H1 (cell line): ENCODE data around the gene COL6A2. TPM values are rescaled to one million over a fixed set of nuclear protein-coding genes. Genes with fewer than 3 reads are reported as not detected.
A peak's percentile ranks its signal among the peaks of the same experiment; 100 is the strongest.

Experiments used
- CTCF ChIA-PET: fragments of 300-600 bp; sonication (Branson Sonifier 250); formaldehyde crosslinking; loops from one replicate; lab custom pipeline; 2021; ENCODE audit not compliant: partially characterized antibody; lab: Charles Lee
- POLR2A ChIA-PET: fragments of 300-600 bp; sonication (Branson Sonifier 250); formaldehyde crosslinking; loops from one replicate; lab custom pipeline; 2021; ENCODE audit warnings: inconsistent platforms; ENCODE audit not compliant: partially characterized antibody; lab: Charles Lee
- DNase-seq, 2 experiments: peaks; one replicate each; pipeline versions ENCODE4 v3.0.0 to v3.0.0-alpha.2; 2010 to 2022; ENCODE audit warnings: low spot score in 2 of 2, low read depth in 1 of 2, mixed read lengths in 1 of 2
- FAIRE-seq: peaks from 2 replicates; lab custom pipeline; 2011; peaks lifted over from hg19 to GRCh38; lab: Jason Lieb, UNC
- H2AFZ ChIP-seq: 2 replicates; pipeline ENCODE4 v1.8.1; 2012; ENCODE audit warnings: low read length, inconsistent platforms
- H2AK5ac ChIP-seq: 2 replicates; pipeline ENCODE4 v1.6.1; 2013; ENCODE audit warnings: low read depth, low read length
- H2BK120ac ChIP-seq: replicated peaks from 2 replicates; pipeline ENCODE3; 2013; ENCODE audit warnings: low read depth, low read length, inconsistent platforms
- H2BK12ac ChIP-seq: 2 replicates; pipeline ENCODE4 v1.6.1; 2013; ENCODE audit warnings: low read depth, low read length
- H2BK15ac ChIP-seq: 2 replicates; pipeline ENCODE4 v1.6.1; 2013; ENCODE audit warnings: low read length
- H2BK20ac ChIP-seq: 2 replicates; pipeline ENCODE4 v1.6.1; 2013; ENCODE audit warnings: low read length
- H2BK5ac ChIP-seq: 2 replicates; pipeline ENCODE4 v1.6.1; 2013; ENCODE audit warnings: low read depth, low read length
- H3K14ac ChIP-seq: 2 replicates; pipeline ENCODE4 v1.6.1; 2013; ENCODE audit warnings: inconsistent platforms; ENCODE audit not compliant: insufficient read length
- H3K18ac ChIP-seq: 2 replicates; pipeline ENCODE4 v1.6.1; 2013; ENCODE audit warnings: low read length; ENCODE audit errors: extremely low read depth
- H3K23ac ChIP-seq: 2 replicates; pipeline ENCODE4 v1.6.1; 2013; ENCODE audit warnings: inconsistent platforms; ENCODE audit not compliant: insufficient read length
- H3K23me2 ChIP-seq: 2 replicates; pipeline ENCODE4 v1.6.1; 2013; ENCODE audit warnings: low read depth, low read length
- H3K27ac ChIP-seq: 2 replicates; pipeline ENCODE4 v1.6.1; 2011; ENCODE audit warnings: low read depth, low read length, inconsistent platforms
- H3K27me3 ChIP-seq, 4 experiments: replicated peaks in 1 of 4; 1 replicate in 1 of 4; 2 replicates in 3 of 4; pipeline versions ENCODE4 v1.6.1 to v1.8.1; 2011 to 2013; ENCODE audit warnings: low read length in 3 of 4, mild to moderate bottlenecking in 3 of 4, inconsistent platforms in 2 of 4, mixed read lengths in 2 of 4, moderate library complexity in 1 of 4; ENCODE audit not compliant: control insufficient read depth in 3 of 4, insufficient read depth in 3 of 4; ENCODE audit errors: extremely low read depth in 1 of 4
- H3K36me3 ChIP-seq, 4 experiments: 2 replicates each; pipeline versions ENCODE4 v1.6.1 to v1.8.1; 2011 to 2013; ENCODE audit warnings: mild to moderate bottlenecking in 4 of 4, low read length in 3 of 4, moderate library complexity in 2 of 4, control low read depth in 1 of 4, inconsistent platforms in 1 of 4; ENCODE audit not compliant: insufficient read depth in 4 of 4, control insufficient read depth in 2 of 4
- H3K4ac ChIP-seq: replicated peaks from 2 replicates; pipeline ENCODE3; 2013; ENCODE audit warnings: low read length, low read depth, mixed read lengths, inconsistent platforms; ENCODE audit not compliant: insufficient read length
- H3K4me1 ChIP-seq, 4 experiments: replicated peaks in 1 of 4; 1 replicate in 1 of 4; 2 replicates in 3 of 4; pipeline versions ENCODE4 v1.6.1 to v1.8.1; 2011 to 2013; ENCODE audit warnings: low read length in 3 of 4, inconsistent platforms in 2 of 4, mixed read lengths in 1 of 4; ENCODE audit not compliant: insufficient read depth in 4 of 4, control insufficient read depth in 3 of 4
- H3K4me2 ChIP-seq, 2 experiments: 2 replicates each; pipeline versions ENCODE4 v1.6.1 to v1.8.1; 2011 to 2013; ENCODE audit warnings: low read depth in 2 of 2, low read length in 2 of 2, control low read depth in 1 of 2, inconsistent platforms in 1 of 2, mild to moderate bottlenecking in 1 of 2; ENCODE audit not compliant: insufficient read depth in 1 of 2
- H3K4me3 ChIP-seq, 4 experiments: fragments of 200-600, 300-600 bp in 1 of 4; sonication (generic), shearing (Covaris generic), sonication (Bioruptor Twin) in 1 of 4; 2 replicates each; pipeline versions ENCODE4 v1.5.1 to v1.8.1; 2011 to 2016; ENCODE audit warnings: low read length in 4 of 4, low read depth in 3 of 4, control low read depth in 2 of 4, inconsistent platforms in 2 of 4, mild to moderate bottlenecking in 2 of 4, mixed read lengths in 1 of 4, moderate library complexity in 1 of 4; ENCODE audit not compliant: insufficient read depth in 2 of 4; ENCODE audit errors: extremely low read depth in 1 of 4
- H3K56ac ChIP-seq: replicated peaks from 2 replicates; pipeline ENCODE3; 2013; ENCODE audit warnings: low read depth, mild to moderate bottlenecking, mixed read lengths, low read length, inconsistent platforms; ENCODE audit not compliant: insufficient read length
- H3K79me1 ChIP-seq: 2 replicates; pipeline ENCODE4 v1.6.1; 2013; ENCODE audit warnings: low read depth, low read length, control low read depth
- H3K79me2 ChIP-seq, 2 experiments: 2 replicates each; pipeline versions ENCODE4 v1.6.1 to v1.8.1; 2012 to 2013; ENCODE audit warnings: low read length in 2 of 2, mild to moderate bottlenecking in 2 of 2, inconsistent platforms in 1 of 2; ENCODE audit not compliant: insufficient read depth in 2 of 2, control insufficient read depth in 1 of 2
- H3K9ac ChIP-seq, 4 experiments: replicated peaks in 1 of 4; 1 replicate in 1 of 4; 2 replicates in 3 of 4; pipeline versions ENCODE4 v1.6.1 to v1.8.1; 2011 to 2013; ENCODE audit warnings: low read depth in 3 of 4, low read length in 3 of 4, control low read depth in 2 of 4, mild to moderate bottlenecking in 2 of 4, moderate library complexity in 2 of 4, inconsistent platforms in 1 of 4; ENCODE audit errors: extremely low read depth in 1 of 4
- H3K9me3 ChIP-seq, 2 experiments: 2 replicates each; pipeline versions ENCODE4 v1.6.1 to v1.8.1; 2012 to 2013; ENCODE audit warnings: mild to moderate bottlenecking in 2 of 2, moderate library complexity in 2 of 2, control low read depth in 1 of 2, inconsistent platforms in 1 of 2, low read depth in 1 of 2, low read length in 1 of 2, mixed read lengths in 1 of 2; ENCODE audit not compliant: insufficient read depth in 2 of 2
- H4K20me1 ChIP-seq, 2 experiments: replicated peaks in 1 of 2; 2 replicates each; pipeline versions ENCODE3 to v1.8.1; 2011 to 2013; ENCODE audit warnings: inconsistent platforms in 2 of 2, low read length in 2 of 2, mild to moderate bottlenecking in 1 of 2; ENCODE audit not compliant: insufficient read depth in 2 of 2, control insufficient read depth in 1 of 2
- H4K5ac ChIP-seq: 2 replicates; pipeline ENCODE4 v1.6.1; 2013; ENCODE audit warnings: low read length, low read depth, mixed read lengths, inconsistent platforms; ENCODE audit not compliant: insufficient read length
- H4K8ac ChIP-seq: 2 replicates; pipeline ENCODE4 v1.8.0; 2013; ENCODE audit warnings: mild to moderate bottlenecking, moderate library complexity, low read length, inconsistent platforms; ENCODE audit not compliant: insufficient read depth; ENCODE audit errors: extremely low read depth
- H4K91ac ChIP-seq: replicated peaks from 2 replicates; pipeline ENCODE3; 2013; ENCODE audit warnings: low read length, mixed read lengths, inconsistent platforms; ENCODE audit not compliant: insufficient read length
- ATF3 ChIP-seq: IDR thresholded peaks from 2 replicates; pipeline ENCODE4 v1.6.1; 2011; ENCODE audit warnings: low read depth, mild to moderate bottlenecking, low read length; ENCODE audit not compliant: insufficient read depth
- FOSL1 ChIP-seq: IDR thresholded peaks from 2 replicates; pipeline ENCODE4 v1.6.1; 2011; ENCODE audit warnings: mild to moderate bottlenecking, low read depth, low read length, moderate library complexity; ENCODE audit not compliant: insufficient read depth
- JUND ChIP-seq: IDR thresholded peaks from 2 replicates; pipeline ENCODE4 v1.6.1; 2011; ENCODE audit warnings: mild to moderate bottlenecking, improper control_type of control experiment, low read length
- MAX ChIP-seq: IDR thresholded peaks from 2 replicates; pipeline ENCODE4 v1.6.1; 2012; ENCODE audit warnings: inconsistent platforms
- NANOG ChIP-seq: IDR thresholded peaks from 2 replicates; pipeline ENCODE4 v1.6.1; 2011; ENCODE audit warnings: low read length, low read depth, mild to moderate bottlenecking, inconsistent platforms; ENCODE audit not compliant: insufficient read depth, poor library complexity, severe bottlenecking
- POU5F1 ChIP-seq: IDR thresholded peaks from 2 replicates; pipeline ENCODE4 v1.6.1; 2011; ENCODE audit warnings: low read depth, mild to moderate bottlenecking, low read length, moderate library complexity
- WGBS, 2 experiments: shearing (Covaris generic) in 1 of 2; methylation state at CpG; one replicate each; pipeline versions ENCODE4 v1.1.6 to v1.1.7; 2013 to 2015; ENCODE audit warnings: low lambda C conversion rate in 2 of 2, mixed read lengths in 2 of 2, inconsistent platforms in 1 of 2, low coverage in 1 of 2, missing lambda C conversion rate in 1 of 2; ENCODE audit not compliant: insufficient replicate concordance in 2 of 2, insufficient coverage in 1 of 2, insufficient read length in 1 of 2; ENCODE audit errors: extremely low coverage in 1 of 2, missing lambda C conversion rate in 1 of 2; 5-methylcytosine and 5-hydroxymethylcytosine counted together
- polyA plus RNA-seq, 7 experiments: library from polyadenylated mRNA; depleted of rRNA in 3 of 7; stranded (reverse) in 5 of 7; unstranded in 2 of 7; fragments of >200 nt in 5 of 7; fragments of 200-250 nt in 2 of 7; gene quantifications; 1 replicate in 5 of 7; 2 replicates in 1 of 7; 4 replicates in 1 of 7; pipeline versions ENCODE4 v1.2.1 to v1.2.3, GENCODE V29; 2011 to 2013; ENCODE audit warnings: missing spikeins in 2 of 7, mixed read lengths in 2 of 7
- total RNA-seq: library from RNA; stranded (reverse); fragmentation: NEBNext Ultra II Directional; extraction: Animal tissue kit (Norgen Biotek cat#: 25700); gene quantifications from 2 replicates; pipeline ENCODE4 v1.2.1, GENCODE V29; 2021

COL6A2 gene
- total and polyA plus RNA-seq, 2 of the 8 experiments (the other 6 are each of a cell fraction or from before 2014, with no cell fraction given) = 60.1 to 62.7 TPM

- no peak overlapping the region for H3K4me3 ChIP-seq
- H3K27ac ChIP-seq = no peak overlapping the region
- no peak overlapping the region for H2BK120ac ChIP-seq
- no peak overlapping the region for H3K4ac ChIP-seq
- H4K5ac ChIP-seq = no peak overlapping the region
- no peak overlapping the region for H3K9ac ChIP-seq
- no peak overlapping the region for H2BK5ac ChIP-seq
- peaks cover 19 to 33% of the 10 kb centered on the region in 2 experiments for H3K9me3 ChIP-seq
- no peaks in the 10 kb centered on the region for H3K79me2 ChIP-seq
- TF ChIP-seq MAX = 0 out of 2 replicates have a peak, but pooled peaks have one; percentile 13
- TF ChIP-seq NANOG = no peak
- TF ChIP-seq ATF3 = no peak
- TF ChIP-seq FOSL1 = no peak
- TF ChIP-seq JUND = no peak
- no peak for TF ChIP-seq POU5F1
- TF ChIP-seq, all 59 proteins: peak for 1
- WGBS, 2 experiments = 88% methylated on average over 10 of the region's 11 CpGs; no CpG with 5 or more reads in 1 of the 2 experiments
- peak in 1 of 2 experiments; percentile 44 for DNase-seq
- Histone ChIP-seq H3K18ac (no peak overlapping the region), H3K79me1 (no peaks in the 10 kb centered on the region), H2BK12ac (no peak overlapping the region), H2BK20ac (no peak overlapping the region), H3K14ac (no peak overlapping the region), H3K4me2 (no peak overlapping the region), H2BK15ac (no peak overlapping the region), H3K36me3 (no peaks in the 10 kb centered on the region), H3K56ac (no peak overlapping the region), H4K20me1 (peaks cover 0 to 6% of the 10 kb centered on the region in 2 experiments), H3K23ac (no peak overlapping the region), H3K4me1 (peaks cover 0 to 4% (median 0%) of the 10 kb centered on the region in 4 experiments; a peak in 2 of 7 replicates), H2AK5ac (no peak overlapping the region), H4K8ac (no peak overlapping the region), H3K27me3 (peaks cover 0 to 11% (median 5%) of the 10 kb centered on the region in 4 experiments; a peak in 4 of 7 replicates), H4K91ac (no peak overlapping the region), H3K23me2 (peaks cover 15% of the 10 kb centered on the region; the same call in 1 of the 2 replicates), H2AFZ (no peak overlapping the region)
- ChIA-PET POLR2A (interaction anchor here (0.6 kb wide), 1 partner anchor 48 kb away, joined by 3 read pairs; no protein-coding TSS in a partner anchor), CTCF (interaction anchor here (1.3 to 1.4 kb wide), 2 partner anchors 50 to 124 kb away, joined by 3 to 6 read pairs; no protein-coding TSS in a partner anchor)
- FAIRE-seq = no peak
Measured at GRCh38 chr21:46093668-46094400, 4.1 kb upstream of the COL6A2 start.
